HepG2 (cell line): ENCODE data around the gene GPR55. TPM values are rescaled to one million over a fixed set of nuclear protein-coding genes. Genes with fewer than 3 reads are reported as not detected.

Experiments
- ATAC-seq: fragments of 200-7000 bp; cut with Tn5 transposase; 3 replicates; pipeline ENCODE4 v1.9.1; 2020; ENCODE audit warnings: mild to moderate bottlenecking, moderate library complexity
- BruUV-seq: library from RNA; stranded (reverse); fragments of 400-500 nt; replicated peaks from 2 replicates; lab custom pipeline; 2021; lab: Mats Ljungman, UMichigan
- CTCF ChIA-PET: fragments of 300-600 bp; formaldehyde crosslinking; extraction: SDS; loops from one replicate; lab custom pipeline; 2021; ENCODE audit warnings: low total read pairs, inconsistent platforms, low intra/inter-chr PET ratio; lab: Yijun Ruan, JAX
- POLR2A ChIA-PET: fragments of 350-600 bp; sonication (Branson Sonifier 250); formaldehyde crosslinking; loops from one replicate; lab custom pipeline; 2020; ENCODE audit warnings: antibody characterized with exemption, inconsistent platforms; lab: Yijun Ruan, JAX
- DNase-seq: peaks from one replicate; pipeline ENCODE4 v3.0.0-alpha.2; 2015; ENCODE audit warnings: low spot score
- FAIRE-seq: peaks from 3 replicates; lab custom pipeline; 2011; peaks lifted over from hg19 to GRCh38; lab: Jason Lieb, UNC
- H2AFZ ChIP-seq: one replicate; pipeline ENCODE4 v1.6.1; 2011; ENCODE audit warnings: low read length, inconsistent platforms
- H3K27ac ChIP-seq: fragments of 300-600 bp; 3 replicates; pipeline ENCODE4 v1.8.0; 2011; ENCODE audit warnings: mixed run types, mild to moderate bottlenecking, mixed read lengths, low read length, inconsistent platforms; ENCODE audit not compliant: insufficient read depth; ENCODE audit errors: extremely low read length
- H3K27me3 ChIP-seq, 2 experiments: fragments of 200-600 bp in 1 of 2; 2 replicates in 1 of 2; 3 replicates in 1 of 2; pipeline versions ENCODE4 v1.6.0 to v1.8.0; 2011; ENCODE audit warnings: low read length in 2 of 2, mild to moderate bottlenecking in 2 of 2, moderate library complexity in 2 of 2, inconsistent platforms in 1 of 2; ENCODE audit not compliant: insufficient read depth in 2 of 2, control insufficient read depth in 1 of 2
- H3K36me3 ChIP-seq, 2 experiments: fragments of 200-600 bp in 1 of 2; replicated peaks in 1 of 2; 2 replicates in 1 of 2; 3 replicates in 1 of 2; pipeline versions ENCODE4 v1.5.1 to v1.8.0; 2011; ENCODE audit warnings: low read length in 2 of 2, inconsistent platforms in 1 of 2; ENCODE audit not compliant: insufficient read depth in 2 of 2, control insufficient read depth in 1 of 2
- H3K4me1 ChIP-seq: 2 replicates; pipeline ENCODE4 v1.5.1; 2012; ENCODE audit warnings: low read length, inconsistent platforms; ENCODE audit not compliant: insufficient read depth
- H3K4me2 ChIP-seq: 2 replicates; pipeline ENCODE4 v1.6.0; 2011; ENCODE audit warnings: low read depth, low read length, inconsistent platforms
- H3K4me3 ChIP-seq, 3 experiments: fragments of 200-600 bp in 1 of 3; sonication (generic), shearing (Covaris generic) in 1 of 3; replicated peaks in 1 of 3; 2 replicates each; pipeline ENCODE4 v1.5.1; 2011 to 2016; ENCODE audit warnings: low read length in 3 of 3, inconsistent platforms in 2 of 3, low read depth in 2 of 3, mild to moderate bottlenecking in 2 of 3, control low read depth in 1 of 3, mixed read lengths in 1 of 3; ENCODE audit not compliant: insufficient read depth in 1 of 3
- H3K79me2 ChIP-seq: one replicate; pipeline ENCODE4 v1.6.1; 2011; ENCODE audit warnings: low read length, inconsistent platforms; ENCODE audit not compliant: insufficient read depth
- H3K9ac ChIP-seq: 2 replicates; pipeline ENCODE4 v1.6.0; 2011; ENCODE audit warnings: mild to moderate bottlenecking, low read depth, low read length, inconsistent platforms; ENCODE audit not compliant: insufficient read depth
- H3K9me3 ChIP-seq: 2 replicates; pipeline ENCODE4 v1.5.1; 2012; ENCODE audit warnings: mild to moderate bottlenecking, low read length
- H4K20me1 ChIP-seq: 2 replicates; pipeline ENCODE4 v1.6.0; 2011; ENCODE audit warnings: inconsistent platforms, mild to moderate bottlenecking, low read length, moderate library complexity; ENCODE audit not compliant: insufficient read depth
- ATF7-NPFF ChIP-seq: sonication (generic); formaldehyde crosslinking; IDR thresholded peaks from 2 replicates; pipeline ENCODE4 v1.8.1; 2023; ENCODE audit warnings: mild to moderate bottlenecking, low read depth, missing genetic modification reagents, moderate library complexity
- HIC2 ChIP-seq: sonication (generic); formaldehyde crosslinking; IDR thresholded peaks from 2 replicates; pipeline ENCODE4 v1.9.0; 2022; ENCODE audit warnings: low read depth, missing genetic modification reagents
- IKZF5 ChIP-seq: IDR thresholded peaks from 2 replicates; pipeline ENCODE4 v1.6.1; 2018; ENCODE audit warnings: missing genetic modification reagents, mild to moderate bottlenecking, missing compliant biosample characterization
- IRX3 ChIP-seq: sonication (generic); formaldehyde crosslinking; IDR thresholded peaks from 2 replicates; pipeline ENCODE4 v1.8.1; 2023; ENCODE audit warnings: mild to moderate bottlenecking, low read depth, missing genetic modification reagents, borderline replicate concordance
- MXD1 ChIP-seq: sonication (generic); formaldehyde crosslinking; IDR thresholded peaks from 2 replicates; pipeline ENCODE4 v1.4.0; 2020; ENCODE audit warnings: mild to moderate bottlenecking, missing genetic modification reagents
- MZF1 ChIP-seq: sonication (generic); formaldehyde crosslinking; IDR thresholded peaks from 2 replicates; pipeline ENCODE4 v1.8.1; 2023; ENCODE audit warnings: mild to moderate bottlenecking, missing genetic modification reagents, borderline replicate concordance
- RFXANK ChIP-seq: IDR thresholded peaks from 2 replicates; pipeline ENCODE4 v1.6.1; 2016
- SRY ChIP-seq: sonication (generic); formaldehyde crosslinking; IDR thresholded peaks from 2 replicates; pipeline ENCODE4 v1.8.0; 2022; ENCODE audit warnings: mild to moderate bottlenecking, missing genetic modification reagents
- ZNF136 ChIP-seq: sonication (generic); formaldehyde crosslinking; IDR thresholded peaks from 2 replicates; pipeline ENCODE4 v1.8.1; 2022; ENCODE audit warnings: low read depth, mild to moderate bottlenecking, moderate library complexity, missing genetic modification reagents
- ZNF18 ChIP-seq: sonication (generic); formaldehyde crosslinking; IDR thresholded peaks from 2 replicates; pipeline ENCODE4 v1.8.0; 2022; ENCODE audit warnings: mild to moderate bottlenecking, missing genetic modification reagents; ENCODE audit not compliant: insufficient replicate concordance
- WGBS: methylation state at CpG from one replicate; pipeline ENCODE4 v1.1.6; 2017; ENCODE audit warnings: low lambda C conversion rate; 5-methylcytosine and 5-hydroxymethylcytosine counted together
- in situ Hi-C: cut with HindIII; loops from 2 replicates; pipeline ENCODE4 v1.10.0; 2017; ENCODE audit warnings: low pct_unique_long_range_greater_than_20kb; ENCODE audit not compliant: extremely low pct_ligation_motif_present
- intact Hi-C: fragments of 100-400 bp; cut with micrococcal nuclease; formaldehyde crosslinking; loops from one replicate; pipeline ENCODE4 v1.10.0; 2022; ENCODE audit not compliant: unreplicated experiment
- polyA plus RNA-seq, 8 experiments: library from polyadenylated mRNA; depleted of rRNA in 3 of 8; stranded (reverse) in 7 of 8; unstranded in 1 of 8; fragments of >200 nt; fragmentation: Illumina TruSeq in 4 of 8; extraction: Trizol in 4 of 8; gene quantifications; 2 replicates each; pipeline versions ENCODE4 v1.2.1 to v1.2.3, GENCODE V29; 2011 to 2016; ENCODE audit warnings: low read depth in 4 of 8, missing spikeins in 1 of 8, mixed read lengths in 1 of 8; ENCODE audit not compliant: insufficient read depth in 1 of 8
- total RNA-seq, 5 experiments: library from RNA; depleted of rRNA; stranded (reverse); fragments of >200 nt; fragmentation: Illumina TruSeq; extraction: Trizol; gene quantifications; 2 replicates each; pipeline ENCODE4 v1.2.3, GENCODE V29; 2016; ENCODE audit warnings: low read depth in 1 of 5

The GPR55 gene
- total and polyA plus RNA-seq, 2 of the 13 experiments (the other 11 are each of a cell fraction or from before 2014, with no cell fraction given) = not detected

- H3K79me2 ChIP-seq = no peaks in the 10 kb centered on the region
- no peak for TF ChIP-seq ZNF136
- H3K27ac ChIP-seq = no peak overlapping the region
- WGBS = 29% methylated on average over 10 of the region's 10 CpGs
- H2AFZ ChIP-seq = no peak overlapping the region
- no peaks in the 10 kb centered on the region for H3K9me3 ChIP-seq
- H3K9ac ChIP-seq = no peak overlapping the region
- peaks cover 8 to 87% of the 10 kb centered on the region in 2 experiments for H3K27me3 ChIP-seq
- DNase-seq (no peak), FAIRE-seq (no peak), ATAC-seq (no peak)
- no peaks in the 10 kb centered on the region for H3K4me1 ChIP-seq
- ChIA-PET POLR2A (no interaction called here), CTCF (no interaction called here)
- no peaks in the 10 kb centered on the region; the same call in 1 of the 2 replicates for H4K20me1 ChIP-seq
- H3K4me2 ChIP-seq = no peak overlapping the region
- intact Hi-C loops (no loop called here), in situ Hi-C loops (no loop called here)
- no peaks in the 10 kb centered on the region for H3K36me3 ChIP-seq
- no peak overlapping the region for H3K4me3 ChIP-seq
- no TSS peak for BruUV-seq
Observed at GRCh38 chr2:230930928-230931555, 6.0 kb upstream of the GPR55 start.

GRCh38 chr2:230930149-230930780 lies 5.2 kb upstream of the GPR55 start:
- Histone ChIP-seq H3K27ac (no peak overlapping the region), H3K4me3 (no peak overlapping the region), H3K4me2 (no peak overlapping the region), H3K79me2 (no peaks in the 10 kb centered on the region), H3K27me3 (peaks cover 8 to 79% of the 10 kb centered on the region in 2 experiments), H3K36me3 (no peaks in the 10 kb centered on the region), H3K4me1 (no peaks in the 10 kb centered on the region), H4K20me1 (no peaks in the 10 kb centered on the region; the same call in 1 of the 2 replicates), H3K9ac (no peak overlapping the region), H2AFZ (no peak overlapping the region), H3K9me3 (no peaks in the 10 kb centered on the region)
- ATAC-seq (no peak), FAIRE-seq (no peak), DNase-seq (no peak)
- WGBS = 31% methylated on average over 7 of the region's 7 CpGs
- CTCF ChIA-PET = no interaction called here
- POLR2A ChIA-PET = no interaction called here
- in situ Hi-C loops = no loop called here
- BruUV-seq = no TSS peak
- intact Hi-C loops = no loop called here
- no peak for TF ChIP-seq RFXANK (CRISPR knock-in tag)
- no peak for TF ChIP-seq IKZF5 (CRISPR knock-in tag)
- TF ChIP-seq IRX3 (CRISPR knock-in tag) = no peak
- no peak for TF ChIP-seq MZF1 (CRISPR knock-in tag)
- TF ChIP-seq ATF7-NPFF (CRISPR knock-in tag) = no peak
- no peak for TF ChIP-seq HIC2 (CRISPR knock-in tag)
- no peak for TF ChIP-seq MXD1
- TF ChIP-seq ZNF18 (CRISPR knock-in tag) = no peak
- TF ChIP-seq SRY (CRISPR knock-in tag) = no peak
